GM10248 (cell line): ENCODE data around the gene VCPKMT.

Source experiments
- CTCF ChIA-PET: fragments of 300-600 bp; sonication (Branson Sonifier 250); formaldehyde crosslinking; extraction: SDS; loops from one replicate; lab custom pipeline; 2021; ENCODE audit warnings: antibody characterized with exemption; lab: Yijun Ruan, JAX
- POLR2A ChIA-PET: fragments of 350-650 bp; sonication (Branson Sonifier 250); formaldehyde crosslinking; extraction: SDS; loops from one replicate; lab custom pipeline; 2020; ENCODE audit warnings: antibody characterized with exemption; lab: Yijun Ruan, JAX
- DNase-seq: peaks from one replicate; pipeline ENCODE4 v3.0.0; 2012; ENCODE audit errors: extremely low spot score
- CTCF ChIP-seq: IDR thresholded peaks from 2 replicates; pipeline ENCODE4 v1.5.1; 2012; ENCODE audit warnings: mild to moderate bottlenecking, low read depth; ENCODE audit errors: extremely low read depth, missing control alignments, control extremely low read depth

VCPKMT gene

GRCh38 chr14:50064993-50065392 is 51.4 kb downstream of the VCPKMT start:
- POLR2A ChIA-PET, result interaction anchor here (1.3 kb wide), 1 partner anchor 26 kb away, joined by 3 read pairs; no protein-coding TSS in a partner anchor
- CTCF ChIA-PET, result interaction anchor here (1.0 to 4.6 kb wide), 3 partner anchors 17 to 202 kb away, joined by 3 to 34 read pairs (median 3); no protein-coding TSS in a partner anchor
- DNase-seq, result peak; percentile 79
- no peak for TF ChIP-seq CTCF

GRCh38 chr14:50063876-50064420 is 52.4 kb downstream of the VCPKMT start:
- ChIA-PET CTCF (interaction anchor here (1.0 to 4.6 kb wide), 8 partner anchors 16 to 201 kb away, joined by 3 to 34 read pairs (median 4); no protein-coding TSS in a partner anchor), POLR2A (interaction anchor here (1.3 kb wide), 1 partner anchor 25 kb away, joined by 3 read pairs; no protein-coding TSS in a partner anchor)
- TF ChIP-seq CTCF, result no peak
- DNase-seq, result no peak

GRCh38 chr14:50062438-50063085 is 53.8 kb downstream of the VCPKMT start:
- ChIA-PET POLR2A (interaction anchor here (1.5 to 2.0 kb wide), 3 partner anchors 20 to 200 kb away, joined by 4 to 8 read pairs (median 5); no protein-coding TSS in a partner anchor), CTCF (interaction anchor here (0.8 to 4.6 kb wide), 16 partner anchors 9 to 200 kb away, joined by 3 to 34 read pairs (median 5); no protein-coding TSS in a partner anchor)
- peak; percentile 70 for DNase-seq
- TF ChIP-seq CTCF, result peak; percentile 24

GRCh38 chr14:50061664-50062437 is 54.5 kb downstream of the VCPKMT start:
- peak; percentile 75 for DNase-seq
- POLR2A ChIA-PET, result interaction anchor here (0.6 to 2.0 kb wide), 4 partner anchors 20 to 199 kb away, joined by 3 to 8 read pairs (median 4); no protein-coding TSS in a partner anchor
- TF ChIP-seq CTCF, result no peak

GRCh38 chr14:50060871-50061663 is 55.3 kb downstream of the VCPKMT start:
- TF ChIP-seq CTCF, result no peak
- POLR2A ChIA-PET, result interaction anchor here (1.6 to 2.0 kb wide), 3 partner anchors 21 to 23 kb away, joined by 4 to 8 read pairs (median 5); no protein-coding TSS in a partner anchor
- CTCF ChIA-PET, result interaction anchor here (0.7 to 4.6 kb wide), 14 partner anchors 9 to 203 kb away, joined by 3 to 34 read pairs (median 4); no protein-coding TSS in a partner anchor
- DNase-seq, result peak; percentile 46

More at GRCh38 chr14:50061664-50062437, 54.5 kb downstream of the VCPKMT start:
- CTCF ChIA-PET, result interaction anchor here (0.7 to 4.6 kb wide), 16 partner anchors 9 to 203 kb away, joined by 3 to 34 read pairs (median 4); no protein-coding TSS in a partner anchor
